ENCODE data around the gene ADRA2C. TPM values are rescaled to one million over a fixed set of nuclear protein-coding genes. Genes with fewer than 3 reads are reported as not detected.

Gene ADRA2C
- total RNA-seq, 1 experiment from 2014 or later = not detected

DNA sequence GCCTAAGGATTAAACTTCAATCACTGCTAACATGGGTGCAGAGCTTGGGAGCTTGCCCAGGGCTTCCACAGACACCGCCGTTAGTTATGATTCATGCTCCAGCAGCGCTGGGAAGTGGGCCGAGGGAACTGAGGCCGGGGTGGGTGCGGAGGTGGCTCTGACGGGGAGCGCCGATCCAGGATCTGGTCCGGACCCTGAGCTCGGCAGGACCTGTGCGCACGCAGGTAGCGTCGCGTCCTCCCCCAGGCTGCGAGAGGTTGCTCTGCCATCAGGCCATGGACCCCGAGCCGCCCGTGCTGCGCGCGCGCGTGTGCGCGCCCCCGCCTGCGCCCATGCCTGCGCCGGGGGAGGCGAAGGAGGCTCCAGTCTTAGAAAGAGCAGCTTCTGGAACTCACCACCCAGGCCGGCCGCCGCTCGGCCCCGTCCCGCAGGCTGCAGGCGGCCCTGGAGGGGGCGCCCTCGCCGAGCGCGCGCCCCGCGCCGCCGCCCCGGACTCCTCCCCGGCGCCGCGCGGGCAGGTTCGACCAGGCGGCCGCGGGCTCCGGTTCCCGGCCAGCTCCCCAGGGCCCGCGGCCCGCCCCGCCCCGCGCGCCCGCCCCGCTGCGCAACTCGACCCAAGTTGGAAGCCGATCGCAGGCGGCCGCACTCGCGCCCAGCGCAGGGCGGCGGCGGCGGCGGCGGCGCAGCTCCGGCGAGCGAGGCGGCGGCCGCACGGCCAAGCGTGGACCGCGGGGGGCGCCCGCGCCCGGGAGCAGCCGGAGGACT is 732 bp upstream of the ADRA2C start:
- Histone ChIP-seq H3K4me3 (no peak overlapping the region), H3K4me1 (replicated peaks; ENCODE audit: insufficient read depth) (no peaks in the 10 kb centered on the region), H3K27ac (no peak overlapping the region), H3K36me3 (ENCODE audit: low read depth) (no peaks in the 10 kb centered on the region), H3K9me2 (ENCODE audit: insufficient read depth) (no peaks in the 10 kb centered on the region), H4K20me1 (ENCODE audit: insufficient read depth) (no peaks in the 10 kb centered on the region), H3K4me2 (no peak overlapping the region), H2AFZ (no peak overlapping the region), H3K79me2 (ENCODE audit: low read depth) (no peaks in the 10 kb centered on the region), H3F3A (ENCODE audit: insufficient read depth, low read depth) (no peaks in the 10 kb centered on the region), H3K9me3 (ENCODE audit: insufficient read depth, low read depth) (no peaks in the 10 kb centered on the region), H3K27me3 (ENCODE audit: insufficient read depth, low read depth) (peaks cover 8% of the 10 kb centered on the region)
- CTCF ChIA-PET = no interaction called here
- TF ChIP-seq EZH2 (IDR thresholded peaks at IDR 0.05; ENCODE audit: low read depth) = no peak
- TF ChIP-seq, protein P1, sequence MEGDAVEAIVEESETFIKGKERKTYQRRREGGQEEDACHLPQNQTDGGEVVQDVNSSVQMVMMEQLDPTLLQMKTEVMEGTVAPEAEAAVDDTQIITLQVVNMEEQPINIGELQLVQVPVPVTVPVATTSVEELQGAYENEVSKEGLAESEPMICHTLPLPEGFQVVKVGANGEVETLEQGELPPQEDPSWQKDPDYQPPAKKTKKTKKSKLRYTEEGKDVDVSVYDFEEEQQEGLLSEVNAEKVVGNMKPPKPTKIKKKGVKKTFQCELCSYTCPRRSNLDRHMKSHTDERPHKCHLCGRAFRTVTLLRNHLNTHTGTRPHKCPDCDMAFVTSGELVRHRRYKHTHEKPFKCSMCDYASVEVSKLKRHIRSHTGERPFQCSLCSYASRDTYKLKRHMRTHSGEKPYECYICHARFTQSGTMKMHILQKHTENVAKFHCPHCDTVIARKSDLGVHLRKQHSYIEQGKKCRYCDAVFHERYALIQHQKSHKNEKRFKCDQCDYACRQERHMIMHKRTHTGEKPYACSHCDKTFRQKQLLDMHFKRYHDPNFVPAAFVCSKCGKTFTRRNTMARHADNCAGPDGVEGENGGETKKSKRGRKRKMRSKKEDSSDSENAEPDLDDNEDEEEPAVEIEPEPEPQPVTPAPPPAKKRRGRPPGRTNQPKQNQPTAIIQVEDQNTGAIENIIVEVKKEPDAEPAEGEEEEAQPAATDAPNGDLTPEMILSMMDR (conservative IDR thresholded peaks at IDR 0.05) = no peak
- no TSS peak for BruUV-seq (replicated peaks)
- intact Hi-C loops (cut with micrococcal nuclease; ENCODE audit: unreplicated experiment) = no loop called here
- no peak for DNase-seq
- POLR2A ChIA-PET (ENCODE audit: unreplicated experiment) = no interaction called here

DNA sequence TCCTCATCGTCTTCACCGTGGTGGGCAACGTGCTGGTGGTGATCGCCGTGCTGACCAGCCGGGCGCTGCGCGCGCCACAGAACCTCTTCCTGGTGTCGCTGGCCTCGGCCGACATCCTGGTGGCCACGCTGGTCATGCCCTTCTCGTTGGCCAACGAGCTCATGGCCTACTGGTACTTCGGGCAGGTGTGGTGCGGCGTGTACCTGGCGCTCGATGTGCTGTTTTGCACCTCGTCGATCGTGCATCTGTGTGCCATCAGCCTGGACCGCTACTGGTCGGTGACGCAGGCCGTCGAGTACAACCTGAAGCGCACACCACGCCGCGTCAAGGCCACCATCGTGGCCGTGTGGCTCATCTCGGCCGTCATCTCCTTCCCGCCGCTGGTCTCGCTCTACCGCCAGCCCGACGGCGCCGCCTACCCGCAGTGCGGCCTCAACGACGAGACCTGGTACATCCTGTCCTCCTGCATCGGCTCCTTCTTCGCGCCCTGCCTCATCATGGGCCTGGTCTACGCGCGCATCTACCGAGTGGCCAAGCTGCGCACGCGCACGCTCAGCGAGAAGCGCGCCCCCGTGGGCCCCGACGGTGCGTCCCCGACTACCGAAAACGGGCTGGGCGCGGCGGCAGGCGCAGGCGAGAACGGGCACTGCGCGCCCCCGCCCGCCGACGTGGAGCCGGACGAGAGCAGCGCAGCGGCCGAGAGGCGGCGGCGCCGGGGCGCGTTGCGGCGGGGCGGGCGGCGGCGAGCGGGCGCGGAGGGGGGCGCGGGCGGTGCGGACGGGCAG is 792 bp downstream of the ADRA2C start:
- TF ChIP-seq, protein P1 (conservative IDR thresholded peaks at IDR 0.05) = no peak
- TF ChIP-seq EZH2 (IDR thresholded peaks at IDR 0.05; ENCODE audit: low read depth) = no peak
- no peaks in the 10 kb centered on the region for H3K36me3 ChIP-seq (ENCODE audit: low read depth)
- H4K20me1 ChIP-seq (ENCODE audit: insufficient read depth) = no peaks in the 10 kb centered on the region
- no peak overlapping the region for H3K4me3 ChIP-seq
- no peaks in the 10 kb centered on the region for H3K9me2 ChIP-seq (ENCODE audit: insufficient read depth)
- DNase-seq = no peak
- no peak overlapping the region for H3K4me2 ChIP-seq
- H3K27ac ChIP-seq = no peak overlapping the region
- no peaks in the 10 kb centered on the region for H3F3A ChIP-seq (ENCODE audit: insufficient read depth, low read depth)
- H3K9me3 ChIP-seq (ENCODE audit: insufficient read depth, low read depth) = no peaks in the 10 kb centered on the region
- no peaks in the 10 kb centered on the region for H3K4me1 ChIP-seq (replicated peaks; ENCODE audit: insufficient read depth)
- H3K27me3 ChIP-seq (ENCODE audit: insufficient read depth, low read depth) = peaks cover 18% of the 10 kb centered on the region
- CTCF ChIA-PET = no interaction called here
- no peaks in the 10 kb centered on the region for H3K79me2 ChIP-seq (ENCODE audit: low read depth)
- intact Hi-C loops (cut with micrococcal nuclease; ENCODE audit: unreplicated experiment) = no loop called here
- no peak overlapping the region for H2AFZ ChIP-seq
- BruUV-seq (replicated peaks) = no TSS peak
- POLR2A ChIA-PET (ENCODE audit: unreplicated experiment) = no interaction called here

DNA sequence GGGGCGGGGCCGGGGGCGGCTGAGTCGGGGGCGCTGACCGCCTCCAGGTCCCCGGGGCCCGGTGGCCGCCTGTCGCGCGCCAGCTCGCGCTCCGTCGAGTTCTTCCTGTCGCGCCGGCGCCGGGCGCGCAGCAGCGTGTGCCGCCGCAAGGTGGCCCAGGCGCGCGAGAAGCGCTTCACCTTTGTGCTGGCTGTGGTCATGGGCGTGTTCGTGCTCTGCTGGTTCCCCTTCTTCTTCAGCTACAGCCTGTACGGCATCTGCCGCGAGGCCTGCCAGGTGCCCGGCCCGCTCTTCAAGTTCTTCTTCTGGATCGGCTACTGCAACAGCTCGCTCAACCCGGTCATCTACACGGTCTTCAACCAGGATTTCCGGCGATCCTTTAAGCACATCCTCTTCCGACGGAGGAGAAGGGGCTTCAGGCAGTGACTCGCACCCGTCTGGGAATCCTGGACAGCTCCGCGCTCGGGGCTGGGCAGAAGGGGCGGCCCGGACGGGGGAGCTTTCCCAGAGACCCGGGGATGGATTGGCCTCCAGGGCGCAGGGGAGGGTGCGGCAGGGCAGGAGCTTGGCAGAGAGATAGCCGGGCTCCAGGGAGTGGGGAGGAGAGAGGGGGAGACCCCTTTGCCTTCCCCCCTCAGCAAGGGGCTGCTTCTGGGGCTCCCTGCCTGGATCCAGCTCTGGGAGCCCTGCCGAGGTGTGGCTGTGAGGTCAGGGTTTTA is 1.5 kb downstream of the ADRA2C start:
- H3K9me3 ChIP-seq (ENCODE audit: insufficient read depth, low read depth) = no peaks in the 10 kb centered on the region
- no peaks in the 10 kb centered on the region for H3K36me3 ChIP-seq (ENCODE audit: low read depth)
- no peaks in the 10 kb centered on the region for H3K4me1 ChIP-seq (replicated peaks; ENCODE audit: insufficient read depth)
- no peaks in the 10 kb centered on the region for H3K9me2 ChIP-seq (ENCODE audit: insufficient read depth)
- intact Hi-C loops (cut with micrococcal nuclease; ENCODE audit: unreplicated experiment) = no loop called here
- no peaks in the 10 kb centered on the region for H3K79me2 ChIP-seq (ENCODE audit: low read depth)
- no peak overlapping the region for H3K4me2 ChIP-seq
- BruUV-seq (replicated peaks) = no TSS peak
- H3K27ac ChIP-seq = no peak overlapping the region
- TF ChIP-seq, protein P1 (conservative IDR thresholded peaks at IDR 0.05) = no peak
- TF ChIP-seq EZH2 (IDR thresholded peaks at IDR 0.05; ENCODE audit: low read depth) = no peak
- ChIA-PET CTCF (no interaction called here), POLR2A (ENCODE audit: unreplicated experiment) (no interaction called here)
- H3K27me3 ChIP-seq (ENCODE audit: insufficient read depth, low read depth) = peaks cover 26% of the 10 kb centered on the region
- no peak overlapping the region for H2AFZ ChIP-seq
- no peaks in the 10 kb centered on the region for H3F3A ChIP-seq (ENCODE audit: insufficient read depth, low read depth)
- no peaks in the 10 kb centered on the region for H4K20me1 ChIP-seq (ENCODE audit: insufficient read depth)
- no peak for DNase-seq
- no peak overlapping the region for H3K4me3 ChIP-seq
